HepG2 (cell line): ENCODE data around the gene CRY1. TPM values are rescaled to one million over a fixed set of nuclear protein-coding genes. Genes with fewer than 3 reads are reported as not detected.
A peak's percentile ranks its signal among the peaks of the same experiment; 100 is the strongest.

Experiments
- ISL2 ChIP-seq: sonication (generic); formaldehyde crosslinking; IDR thresholded peaks from 2 replicates; pipeline ENCODE4 v1.5.0; 2020; ENCODE audit warnings: missing genetic modification reagents
- KLF15 ChIP-seq: sonication (generic); formaldehyde crosslinking; IDR thresholded peaks from 2 replicates; pipeline ENCODE4 v1.8.1; 2023; ENCODE audit warnings: borderline replicate concordance, mild to moderate bottlenecking, inconsistent platforms, missing genetic modification reagents, mixed read lengths
- POLR2AphosphoS2 ChIP-seq: IDR thresholded peaks from 2 replicates; pipeline ENCODE4 v1.6.1; 2011; ENCODE audit warnings: low read depth, low read length, improper control_type of control experiment
- RAD21 ChIP-seq: fragments of 450-650 bp; formaldehyde crosslinking; IDR thresholded peaks from 2 replicates; pipeline ENCODE4 v1.5.0; 2020; ENCODE audit warnings: mild to moderate bottlenecking
- RBAK ChIP-seq: sonication (generic); formaldehyde crosslinking; IDR thresholded peaks from 2 replicates; pipeline ENCODE4 v1.5.1; 2020; ENCODE audit warnings: mild to moderate bottlenecking, missing genetic modification reagents
- SRF ChIP-seq: IDR thresholded peaks from 2 replicates; pipeline ENCODE4 v1.6.1; 2011; ENCODE audit warnings: mild to moderate bottlenecking, low read depth, low read length, moderate library complexity
- ZFX ChIP-seq: sonication (generic); formaldehyde crosslinking; IDR thresholded peaks from 2 replicates; pipeline ENCODE4 v1.4.0; 2020; ENCODE audit warnings: mild to moderate bottlenecking, low read depth, missing genetic modification reagents, moderate library complexity
- ZNF205 ChIP-seq: IDR thresholded peaks from 2 replicates; pipeline ENCODE4 v1.6.1; 2018; ENCODE audit warnings: missing biosample characterization, missing genetic modification reagents
- ZNF263 ChIP-seq: sonication (generic); formaldehyde crosslinking; IDR thresholded peaks from 2 replicates; pipeline ENCODE4 v1.4.0; 2020; ENCODE audit warnings: missing genetic modification reagents
- ZNF33B ChIP-seq: sonication (generic); formaldehyde crosslinking; IDR thresholded peaks from 2 replicates; pipeline ENCODE4 v1.5.1; 2020; ENCODE audit warnings: mild to moderate bottlenecking, missing genetic modification reagents
- ZSCAN21 ChIP-seq: sonication (generic); formaldehyde crosslinking; IDR thresholded peaks from 2 replicates; pipeline ENCODE4 v1.8.0; 2022; ENCODE audit warnings: mild to moderate bottlenecking, missing genetic modification reagents, moderate library complexity, borderline replicate concordance
- ZZZ3 ChIP-seq: sonication (generic); formaldehyde crosslinking; IDR thresholded peaks from 2 replicates; pipeline ENCODE4 v1.4.0; 2020; ENCODE audit warnings: missing genetic modification reagents, mild to moderate bottlenecking, borderline replicate concordance
- polyA plus RNA-seq, 8 experiments: library from polyadenylated mRNA; depleted of rRNA in 3 of 8; stranded (reverse) in 7 of 8; unstranded in 1 of 8; fragments of >200 nt; fragmentation: Illumina TruSeq in 4 of 8; extraction: Trizol in 4 of 8; gene quantifications; 2 replicates each; pipeline versions ENCODE4 v1.2.1 to v1.2.3, GENCODE V29; 2011 to 2016; ENCODE audit warnings: low read depth in 4 of 8, missing spikeins in 1 of 8, mixed read lengths in 1 of 8; ENCODE audit not compliant: insufficient read depth in 1 of 8
- total RNA-seq, 5 experiments: library from RNA; depleted of rRNA; stranded (reverse); fragments of >200 nt; fragmentation: Illumina TruSeq; extraction: Trizol; gene quantifications; 2 replicates each; pipeline ENCODE4 v1.2.3, GENCODE V29; 2016; ENCODE audit warnings: low read depth in 1 of 5
- TF ChIP-seq, protein P1 (sequence below), 2 experiments: sonication (generic) in 1 of 2; formaldehyde crosslinking in 1 of 2; IDR thresholded peaks; 2 replicates each; pipeline versions ENCODE4 v1.5.1 to v1.6.1; 2011 to 2020; ENCODE audit warnings: borderline replicate concordance in 1 of 2, low read depth in 1 of 2, low read length in 1 of 2, mild to moderate bottlenecking in 1 of 2, missing genetic modification reagents in 1 of 2, moderate library complexity in 1 of 2
- TF ChIP-seq, protein P2 (sequence below): sonication (generic); formaldehyde crosslinking; IDR thresholded peaks from 2 replicates; pipeline ENCODE4 v1.5.0; 2020; ENCODE audit warnings: missing genetic modification reagents
- TF ChIP-seq, protein P3 (sequence below): sonication (generic); formaldehyde crosslinking; IDR thresholded peaks from 2 replicates; pipeline ENCODE4 v1.4.0; 2020; ENCODE audit warnings: missing genetic modification reagents
- TF ChIP-seq, protein P4 (sequence below): IDR thresholded peaks from 2 replicates; pipeline ENCODE4 v1.6.1; 2016; ENCODE audit warnings: low read depth, borderline replicate concordance

Gene CRY1
- total and polyA plus RNA-seq, 2 of the 13 experiments (the other 11 are each of a cell fraction or from before 2014, with no cell fraction given): 11.4 to 13.9 TPM

DNA sequence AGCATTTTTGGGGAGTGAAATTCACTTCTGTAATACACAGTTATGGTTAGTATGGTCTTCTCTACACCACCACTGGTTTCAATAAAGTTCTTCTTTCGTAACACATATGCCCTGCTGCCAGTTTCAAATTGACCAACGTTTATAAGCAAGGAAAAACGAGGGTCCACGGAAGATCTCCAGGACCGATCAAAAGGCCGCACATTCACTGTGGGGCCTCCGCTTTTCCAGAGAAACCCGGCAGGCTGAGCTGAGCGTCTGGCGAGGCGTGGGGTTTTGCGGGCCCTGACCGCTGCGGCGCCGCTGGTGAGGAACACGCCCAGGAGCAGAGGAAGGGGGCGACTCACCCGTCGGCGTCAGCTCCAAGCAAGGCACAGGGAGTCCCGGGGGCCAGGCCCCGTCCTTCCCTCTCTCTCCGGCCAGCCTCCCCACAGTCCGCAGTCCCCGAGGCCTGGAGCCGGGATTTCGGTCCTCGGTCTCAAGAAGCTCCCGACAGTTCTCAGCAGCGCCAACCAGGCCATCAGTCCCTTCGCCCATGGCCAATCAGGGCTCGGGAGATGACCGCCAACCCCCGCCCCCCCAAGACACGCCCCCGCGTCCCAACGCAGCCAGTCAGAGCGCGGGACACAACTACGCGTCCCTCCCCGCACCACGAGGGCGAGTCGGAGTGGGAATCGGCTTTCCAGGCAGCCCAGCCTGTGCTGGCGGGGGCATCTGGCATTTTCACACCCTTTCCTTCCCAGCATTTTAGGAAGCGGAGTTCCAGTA lies 106.5 kb downstream of the CRY1 start, which contains the start of gene MTERF2 (continued):
- TF ChIP-seq, protein P1, sequence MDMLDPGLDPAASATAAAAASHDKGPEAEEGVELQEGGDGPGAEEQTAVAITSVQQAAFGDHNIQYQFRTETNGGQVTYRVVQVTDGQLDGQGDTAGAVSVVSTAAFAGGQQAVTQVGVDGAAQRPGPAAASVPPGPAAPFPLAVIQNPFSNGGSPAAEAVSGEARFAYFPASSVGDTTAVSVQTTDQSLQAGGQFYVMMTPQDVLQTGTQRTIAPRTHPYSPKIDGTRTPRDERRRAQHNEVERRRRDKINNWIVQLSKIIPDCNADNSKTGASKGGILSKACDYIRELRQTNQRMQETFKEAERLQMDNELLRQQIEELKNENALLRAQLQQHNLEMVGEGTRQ (IDR thresholded peaks at IDR 0.05; ENCODE audit: low read depth, low read length): no peak
- TF ChIP-seq, protein P1 (CRISPR knock-in tag; IDR thresholded peaks at IDR 0.05; ENCODE audit: borderline replicate concordance): no peak; the same call in 1 of the 2 replicates
- peak; percentile 97 for TF ChIP-seq ZFX
- no peak for TF ChIP-seq ZNF33B (CRISPR knock-in tag)
- no peak for TF ChIP-seq SRF
- no peak for TF ChIP-seq ZNF205
- TF ChIP-seq POLR2AphosphoS2: 0 out of 2 replicates have a peak, but pooled peaks have one; percentile 49
- TF ChIP-seq ZSCAN21 (CRISPR knock-in tag): peak; percentile 54; the same call in 1 of the 2 replicates
- TF ChIP-seq RAD21 (CRISPR knock-in tag): 0 out of 2 replicates have a peak, but pooled peaks have one; percentile 29
- TF ChIP-seq, protein P2, sequence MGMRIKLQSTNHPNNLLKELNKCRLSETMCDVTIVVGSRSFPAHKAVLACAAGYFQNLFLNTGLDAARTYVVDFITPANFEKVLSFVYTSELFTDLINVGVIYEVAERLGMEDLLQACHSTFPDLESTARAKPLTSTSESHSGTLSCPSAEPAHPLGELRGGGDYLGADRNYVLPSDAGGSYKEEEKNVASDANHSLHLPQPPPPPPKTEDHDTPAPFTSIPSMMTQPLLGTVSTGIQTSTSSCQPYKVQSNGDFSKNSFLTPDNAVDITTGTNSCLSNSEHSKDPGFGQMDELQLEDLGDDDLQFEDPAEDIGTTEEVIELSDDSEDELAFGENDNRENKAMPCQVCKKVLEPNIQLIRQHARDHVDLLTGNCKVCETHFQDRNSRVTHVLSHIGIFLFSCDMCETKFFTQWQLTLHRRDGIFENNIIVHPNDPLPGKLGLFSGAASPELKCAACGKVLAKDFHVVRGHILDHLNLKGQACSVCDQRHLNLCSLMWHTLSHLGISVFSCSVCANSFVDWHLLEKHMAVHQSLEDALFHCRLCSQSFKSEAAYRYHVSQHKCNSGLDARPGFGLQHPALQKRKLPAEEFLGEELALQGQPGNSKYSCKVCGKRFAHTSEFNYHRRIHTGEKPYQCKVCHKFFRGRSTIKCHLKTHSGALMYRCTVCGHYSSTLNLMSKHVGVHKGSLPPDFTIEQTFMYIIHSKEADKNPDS: no peak
- TF ChIP-seq, protein P3, sequence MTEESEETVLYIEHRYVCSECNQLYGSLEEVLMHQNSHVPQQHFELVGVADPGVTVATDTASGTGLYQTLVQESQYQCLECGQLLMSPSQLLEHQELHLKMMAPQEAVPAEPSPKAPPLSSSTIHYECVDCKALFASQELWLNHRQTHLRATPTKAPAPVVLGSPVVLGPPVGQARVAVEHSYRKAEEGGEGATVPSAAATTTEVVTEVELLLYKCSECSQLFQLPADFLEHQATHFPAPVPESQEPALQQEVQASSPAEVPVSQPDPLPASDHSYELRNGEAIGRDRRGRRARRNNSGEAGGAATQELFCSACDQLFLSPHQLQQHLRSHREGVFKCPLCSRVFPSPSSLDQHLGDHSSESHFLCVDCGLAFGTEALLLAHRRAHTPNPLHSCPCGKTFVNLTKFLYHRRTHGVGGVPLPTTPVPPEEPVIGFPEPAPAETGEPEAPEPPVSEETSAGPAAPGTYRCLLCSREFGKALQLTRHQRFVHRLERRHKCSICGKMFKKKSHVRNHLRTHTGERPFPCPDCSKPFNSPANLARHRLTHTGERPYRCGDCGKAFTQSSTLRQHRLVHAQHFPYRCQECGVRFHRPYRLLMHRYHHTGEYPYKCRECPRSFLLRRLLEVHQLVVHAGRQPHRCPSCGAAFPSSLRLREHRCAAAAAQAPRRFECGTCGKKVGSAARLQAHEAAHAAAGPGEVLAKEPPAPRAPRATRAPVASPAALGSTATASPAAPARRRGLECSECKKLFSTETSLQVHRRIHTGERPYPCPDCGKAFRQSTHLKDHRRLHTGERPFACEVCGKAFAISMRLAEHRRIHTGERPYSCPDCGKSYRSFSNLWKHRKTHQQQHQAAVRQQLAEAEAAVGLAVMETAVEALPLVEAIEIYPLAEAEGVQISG (CRISPR knock-in tag): peak; percentile 46
- TF ChIP-seq RBAK (CRISPR knock-in tag): peak; percentile 38; the same call in 1 of the 2 replicates
- TF ChIP-seq ZNF263: peak; percentile 45; the same call in 1 of the 2 replicates
- TF ChIP-seq ISL2 (CRISPR knock-in tag): peak; percentile 50; the same call in 1 of the 2 replicates
- TF ChIP-seq ZZZ3 (CRISPR knock-in tag): peak; percentile 30; the same call in 1 of the 2 replicates
- no peak for TF ChIP-seq KLF15 (CRISPR knock-in tag)
- TF ChIP-seq, protein P4, sequence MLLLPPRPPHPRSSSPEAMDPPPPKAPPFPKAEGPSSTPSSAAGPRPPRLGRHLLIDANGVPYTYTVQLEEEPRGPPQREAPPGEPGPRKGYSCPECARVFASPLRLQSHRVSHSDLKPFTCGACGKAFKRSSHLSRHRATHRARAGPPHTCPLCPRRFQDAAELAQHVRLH (CRISPR knock-in tag): peak; percentile 73; the same call in 1 of the 2 replicates
